GM21717 (cell line): Measurements from ENCODE around the gene DPYSL5.

Experiments used
- ATAC-seq: cut with Tn5 transposase; IDR thresholded peaks from one replicate; pipeline ENCODE4 v1.9.1; 2021; ENCODE audit warnings: mild to moderate bottlenecking, moderate library complexity; ENCODE audit not compliant: unreplicated experiment

DPYSL5 gene

DNA sequence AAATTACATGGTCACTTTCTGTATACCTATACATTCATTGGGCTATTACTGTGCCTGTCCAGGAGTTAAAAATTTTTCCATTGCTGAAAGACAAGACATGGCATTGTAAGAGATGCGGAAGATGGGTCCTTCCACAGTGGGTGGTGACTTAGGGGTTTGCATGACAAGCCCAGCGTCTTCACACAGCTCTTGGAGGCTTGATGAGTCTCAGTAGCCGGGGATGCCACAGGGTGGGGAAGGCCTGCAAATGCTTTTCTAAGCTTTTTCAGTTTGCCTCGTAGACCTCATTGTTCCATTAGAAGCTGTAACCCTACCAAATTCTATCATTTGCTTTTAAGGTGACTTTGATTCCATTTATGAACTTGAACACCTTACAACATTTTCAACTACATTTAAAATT, 104.4 kb downstream of the DPYSL5 start:
- no peak for ATAC-seq

DNA sequence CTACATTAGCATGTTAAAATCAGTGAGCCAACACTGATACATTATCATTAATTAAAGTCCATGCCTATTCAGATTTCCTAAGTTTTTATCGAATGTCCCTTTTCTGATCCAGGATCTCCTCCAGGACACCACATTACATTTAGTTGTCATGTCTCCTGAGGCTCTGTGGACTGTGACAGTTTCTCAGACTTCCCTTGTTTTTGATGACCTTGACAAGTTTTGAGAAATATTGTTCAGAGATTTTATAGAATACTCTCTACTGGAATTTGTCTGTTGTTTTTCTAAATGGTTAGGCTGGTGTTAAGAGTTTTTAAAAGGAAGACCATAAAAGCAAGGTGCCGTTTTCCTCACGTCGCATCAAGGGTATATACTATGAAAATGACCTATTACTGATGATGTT, 106.2 kb downstream of the DPYSL5 start:
- no peak for ATAC-seq

DNA sequence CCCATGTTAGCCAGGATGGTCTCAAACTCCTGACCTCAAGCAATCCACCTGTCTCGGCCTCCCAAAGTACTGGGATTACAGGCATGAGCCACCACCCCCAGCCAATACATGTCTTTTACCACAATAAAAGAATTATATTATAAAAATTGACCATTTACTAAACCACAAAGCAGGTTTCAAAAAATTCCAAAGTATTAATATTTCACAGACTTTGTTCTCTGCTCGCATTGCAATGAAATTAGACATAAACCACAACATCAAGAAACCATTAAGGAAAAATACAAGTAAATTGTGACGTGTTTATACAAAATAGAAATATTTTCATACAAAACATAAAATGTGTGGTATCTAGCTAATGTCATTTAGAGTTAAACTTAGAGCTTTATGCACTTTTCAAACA, 109.1 kb downstream of the DPYSL5 start:
- no peak for ATAC-seq

- ATAC-seq = no peak
Observed at GRCh38 chr2:26957534-26957933, 109.6 kb downstream of the DPYSL5 start.

DNA sequence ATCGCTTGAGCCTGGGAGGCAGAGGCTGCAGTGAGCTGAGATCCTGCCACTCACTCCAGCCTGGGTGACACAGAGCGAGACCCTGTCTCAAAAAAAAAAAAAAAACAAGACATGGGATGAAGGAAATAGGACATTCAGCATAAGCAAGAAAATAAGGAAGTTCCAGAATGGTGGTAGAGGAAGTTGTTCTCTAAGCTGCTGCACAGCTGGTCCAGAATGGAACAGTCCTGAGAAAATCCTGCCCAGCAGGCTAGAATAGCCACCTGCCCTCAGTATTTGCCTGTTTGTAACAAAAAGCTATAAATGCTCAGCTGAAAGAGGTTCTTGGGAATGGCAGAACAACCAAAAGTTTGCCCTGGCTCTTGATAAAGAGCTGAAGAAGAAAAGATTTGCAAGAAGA, 111.4 kb downstream of the DPYSL5 start:
- ATAC-seq = no peak

- no peak for ATAC-seq
Observed at GRCh38 chr2:26964446-26965130, 116.7 kb downstream of the DPYSL5 start.

- no peak for ATAC-seq
Observed at GRCh38 chr2:26968001-26968400, 120.1 kb downstream of the DPYSL5 start.

DNA sequence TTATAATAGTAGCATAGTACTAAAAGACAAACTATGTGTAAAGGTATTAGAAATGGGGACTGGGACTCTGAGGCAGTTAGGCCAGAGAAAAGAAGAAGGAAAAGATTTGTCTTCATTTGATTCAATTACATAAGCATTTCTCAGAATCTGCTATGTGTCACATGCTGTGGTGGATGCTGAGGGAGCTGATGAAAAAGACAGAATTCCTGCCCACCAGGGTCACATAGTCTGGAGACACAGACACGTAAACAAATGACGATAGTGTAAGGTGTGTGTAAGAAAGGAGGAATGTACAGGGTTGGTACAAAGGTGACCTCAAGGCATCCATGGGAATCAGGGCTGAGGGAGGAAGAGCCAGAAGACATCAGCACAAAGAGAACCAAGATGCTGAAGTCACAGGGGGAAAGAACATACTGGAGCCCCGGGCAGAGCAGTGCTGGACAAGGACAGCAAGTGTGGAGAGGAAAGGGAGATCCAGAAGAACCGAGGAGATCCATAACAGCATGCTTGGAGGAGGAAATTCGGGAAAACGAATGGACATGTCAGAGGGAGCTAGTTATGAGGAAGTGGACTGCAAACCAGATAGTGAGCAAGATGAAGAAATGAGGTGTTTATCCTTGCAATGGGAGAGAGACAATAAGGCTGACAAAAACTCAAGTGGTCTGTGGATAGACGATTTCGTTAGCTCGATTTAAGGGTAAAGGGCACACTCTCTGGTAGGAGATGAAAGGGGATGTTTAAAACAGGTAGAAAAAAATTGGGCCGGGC, 121.3 kb downstream of the DPYSL5 start:
- ATAC-seq = no peak

DNA sequence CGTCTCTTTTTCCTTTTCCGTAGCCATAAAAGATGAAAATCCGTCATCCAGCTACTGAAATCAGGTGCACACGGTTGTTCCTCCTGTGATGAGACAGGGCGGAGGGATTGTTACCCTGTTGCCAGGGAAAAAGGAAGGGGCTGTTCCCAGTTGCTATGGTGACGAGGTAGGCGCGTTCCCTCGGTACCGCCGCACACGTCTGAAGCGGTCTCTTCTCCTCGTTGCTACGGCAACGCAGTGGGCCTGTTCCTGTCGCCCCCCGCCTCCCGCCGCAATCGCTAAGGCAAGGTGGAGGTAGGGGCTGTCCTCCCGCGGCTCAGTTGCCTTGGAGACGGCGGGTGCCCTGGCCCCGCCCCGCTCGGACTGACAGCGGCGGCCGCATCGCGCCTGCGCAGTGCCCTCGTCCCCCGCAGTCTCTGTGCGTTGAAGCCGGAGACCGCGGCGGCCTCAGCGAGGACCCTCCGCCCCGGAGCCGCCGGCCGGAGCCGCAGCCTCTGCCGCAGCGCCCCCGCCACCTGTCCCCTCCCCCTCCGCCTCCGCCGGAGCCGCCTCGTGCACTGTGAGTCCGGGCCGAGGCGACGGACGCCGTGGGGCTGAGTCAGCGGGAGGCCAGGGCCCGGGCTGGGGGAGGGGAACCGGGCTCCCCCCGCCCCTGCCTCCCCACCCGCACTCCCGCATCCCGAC, 122.5 kb downstream of the DPYSL5 start, which contains the start of gene MAPRE3:
TSS of gene MAPRE3 (plus strand) at position 394 of the 684 bp plus-strand sequence. CDS start 51,582 bp downstream, outside the sequence.
- no peak for ATAC-seq

DNA sequence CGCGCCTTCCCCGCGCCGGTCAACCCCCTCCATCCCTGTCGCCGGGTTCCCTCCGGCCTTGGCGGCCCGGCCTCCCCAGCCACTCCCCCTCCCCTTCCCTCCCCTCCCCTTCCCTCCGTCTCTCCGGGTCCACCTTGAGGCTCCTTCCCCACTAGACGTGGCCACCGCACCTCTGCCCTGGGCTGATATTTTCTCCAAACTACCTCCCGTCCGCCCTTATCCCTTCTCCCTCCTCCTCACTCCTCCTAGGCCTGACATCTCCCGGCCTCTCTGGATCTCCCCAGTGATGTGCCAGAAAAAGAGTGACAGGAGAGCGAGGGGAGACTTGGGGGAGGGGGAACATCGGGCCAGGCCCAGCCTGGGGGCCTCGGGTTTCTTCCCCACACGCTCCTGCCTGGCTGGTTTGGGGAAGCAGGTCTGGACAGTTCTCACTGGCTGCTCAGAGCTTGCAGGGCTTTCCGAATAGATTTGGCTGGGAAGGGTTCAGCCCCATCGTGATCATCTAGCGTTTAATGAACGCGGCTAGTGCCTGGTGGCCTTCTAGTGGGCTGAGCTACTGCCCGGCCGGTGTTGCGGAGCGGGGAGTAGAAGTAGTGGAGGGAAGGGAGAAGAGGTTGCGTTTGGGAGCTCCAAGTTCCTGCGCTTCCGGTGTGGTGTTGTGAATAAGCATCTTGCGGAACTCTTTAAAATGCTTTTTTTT, 123.1 kb downstream of the DPYSL5 start:
- no peak for ATAC-seq

GRCh38 chr2:26971911-26972786, 124.2 kb downstream of the DPYSL5 start:
- ATAC-seq = no peak

DNA sequence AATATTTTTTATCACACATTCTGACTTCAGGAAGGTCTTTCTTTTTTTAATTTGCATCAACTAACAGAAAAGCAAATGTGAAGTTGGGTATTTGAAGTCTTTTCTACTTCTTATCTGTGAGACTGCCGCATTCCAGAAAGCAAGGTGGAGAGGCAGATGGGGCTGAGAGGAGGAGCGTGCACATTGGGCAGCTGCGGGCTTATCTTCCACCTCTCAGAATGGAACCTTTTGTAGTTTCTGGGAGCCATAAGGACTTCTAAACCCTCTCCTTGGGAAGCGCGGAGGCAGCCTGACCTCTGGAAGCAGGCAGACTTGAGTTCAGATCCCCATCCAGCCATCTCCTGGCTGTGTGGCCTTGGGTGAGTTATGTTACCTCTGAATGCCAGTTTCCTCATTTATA, 126.4 kb downstream of the DPYSL5 start:
- ATAC-seq = no peak

- no peak for ATAC-seq
Observed at GRCh38 chr2:26975102-26975501, 127.2 kb downstream of the DPYSL5 start.

DNA sequence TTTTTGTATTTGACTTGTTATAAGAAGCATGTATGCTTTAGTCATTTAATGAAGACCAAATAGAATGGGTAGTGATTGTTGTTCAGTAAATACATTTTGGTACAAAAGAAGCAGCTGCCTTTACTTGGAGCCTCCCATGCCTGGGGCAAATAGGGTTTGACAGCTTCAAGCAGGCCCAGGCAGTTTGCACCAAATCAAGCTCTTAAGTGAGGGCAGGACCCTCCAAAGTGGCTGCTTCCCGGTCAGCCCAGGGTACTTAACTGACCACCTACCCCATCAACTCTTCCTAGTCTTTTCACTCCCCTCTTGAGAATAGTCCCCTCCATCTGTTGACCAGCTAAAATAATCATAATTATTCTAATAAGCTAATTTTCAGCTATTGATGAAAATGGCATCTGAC, 127.7 kb downstream of the DPYSL5 start:
- ATAC-seq = no peak

DNA sequence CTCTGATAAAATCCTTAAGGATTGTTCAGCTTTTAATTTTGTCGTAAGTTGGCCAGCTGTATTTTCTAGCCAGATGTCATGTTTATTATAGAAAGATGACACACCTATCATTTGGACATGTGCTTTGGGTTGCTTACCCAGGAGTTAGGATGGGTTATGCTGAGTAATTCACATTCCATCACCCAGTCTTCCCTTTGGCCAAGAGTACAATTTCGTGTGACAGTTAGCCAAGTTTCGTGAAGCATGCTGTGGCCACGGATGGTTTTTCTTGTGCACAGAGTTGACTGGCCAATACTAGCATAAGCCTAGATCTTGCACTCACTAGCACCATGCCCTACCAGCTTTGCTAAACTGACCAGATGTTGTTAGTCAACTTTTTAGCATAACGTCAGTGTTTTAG, 128.3 kb downstream of the DPYSL5 start:
- ATAC-seq = no peak

DNA sequence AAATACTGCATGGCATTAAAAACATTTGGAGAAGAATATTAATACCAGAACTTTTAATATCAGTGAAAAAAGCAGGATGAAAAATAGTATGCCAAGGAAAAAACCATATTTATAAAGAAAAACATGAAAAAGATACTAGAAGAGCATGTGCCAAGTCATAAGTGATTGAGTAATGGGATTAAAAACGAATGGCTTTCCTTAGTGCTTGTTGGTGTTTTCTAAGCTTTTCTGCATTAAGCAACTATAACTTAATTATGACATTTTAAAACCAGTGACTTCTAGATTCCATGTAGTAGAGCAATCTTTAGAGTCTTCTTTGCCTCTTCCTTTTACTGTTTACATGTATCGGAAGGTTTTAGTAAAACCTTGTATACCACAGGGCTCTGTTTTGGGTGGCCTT, 129.1 kb downstream of the DPYSL5 start:
- ATAC-seq = no peak

GRCh38 chr2:26978061-26978596, 130.2 kb downstream of the DPYSL5 start:
- ATAC-seq = no peak

- no peak for ATAC-seq
Observed at GRCh38 chr2:26979741-26980140, 131.8 kb downstream of the DPYSL5 start.

- no peak for ATAC-seq
Observed at GRCh38 chr2:26980971-26981370, 133.0 kb downstream of the DPYSL5 start.
